GM12878 (cell line): ENCODE measurements around the gene KIAA1217. TPM values are rescaled to one million over a fixed set of nuclear protein-coding genes. Genes with fewer than 3 reads are reported as not detected.

Experiments used
- ATAC-seq: fragments of 200-7000 bp; cut with Tn5 transposase; 3 replicates; pipeline ENCODE4 v1.9.1; 2020; ENCODE audit warnings: mild to moderate bottlenecking, moderate library complexity
- BruUV-seq: library from RNA; stranded (reverse); fragments of 400-500 nt; replicated peaks from 2 replicates; lab custom pipeline; 2021; lab: Mats Ljungman, UMichigan
- CTCF ChIA-PET: fragments of 300-600 bp; sonication (Branson Sonifier 250); formaldehyde crosslinking; extraction: SDS; loops from one replicate; lab custom pipeline; 2021; ENCODE audit warnings: inconsistent platforms; lab: Yijun Ruan, JAX
- POLR2A ChIA-PET: fragments of 350-600 bp; formaldehyde crosslinking; extraction: SDS; loops from one replicate; lab custom pipeline; 2021; ENCODE audit warnings: inconsistent platforms; lab: Charles Lee
- RAD21 ChIA-PET: fragments of 300-600 bp; sonication (Branson Sonifier 250); formaldehyde crosslinking; loops from one replicate; lab custom pipeline; 2023; ENCODE audit warnings: antibody characterized with exemption; ENCODE audit not compliant: unreplicated experiment; lab: Charles Lee
- SMC1A ChIA-PET: fragments of 300-600 bp; sonication (Branson Sonifier 250); formaldehyde crosslinking; loops from one replicate; lab custom pipeline; 2023; ENCODE audit not compliant: unreplicated experiment, uncharacterized antibody; lab: Charles Lee
- DNase-seq: peaks from one replicate; pipeline ENCODE4 v3.0.0-alpha.2; 2011; ENCODE audit warnings: low read depth, low spot score
- FAIRE-seq: peaks from 3 replicates; lab custom pipeline; 2011; peaks lifted over from hg19 to GRCh38; lab: Jason Lieb, UNC
- H2AFZ ChIP-seq: 2 replicates; pipeline ENCODE4 v1.6.0; 2011; ENCODE audit warnings: low read depth, low read length, control low read depth; ENCODE audit not compliant: control insufficient read depth
- H3K27ac ChIP-seq: 2 replicates; pipeline ENCODE4 v1.5.1; 2011; ENCODE audit warnings: control low read depth; ENCODE audit not compliant: control insufficient read depth, insufficient read depth
- H3K27me3 ChIP-seq, 2 experiments: replicated peaks in 1 of 2; 2 replicates each; pipeline versions ENCODE4 v1.6.0 to v1.6.1; 2011; ENCODE audit warnings: low read length in 1 of 2; ENCODE audit not compliant: control insufficient read depth in 2 of 2, insufficient read depth in 2 of 2
- H3K36me3 ChIP-seq, 2 experiments: 2 replicates each; pipeline ENCODE4 v1.5.1; 2011; ENCODE audit warnings: low read length in 1 of 2; ENCODE audit not compliant: control insufficient read depth in 2 of 2, insufficient read depth in 2 of 2
- H3K4me1 ChIP-seq: 2 replicates; pipeline ENCODE4 v1.6.1; 2011; ENCODE audit warnings: mild to moderate bottlenecking, low read length, moderate library complexity, mixed read lengths; ENCODE audit not compliant: control insufficient read depth, insufficient read depth
- H3K4me2 ChIP-seq: 2 replicates; pipeline ENCODE4 v1.6.0; 2011; ENCODE audit warnings: control low read depth; ENCODE audit not compliant: control insufficient read depth, insufficient read depth
- H3K4me3 ChIP-seq: fragments of 200-600 bp; sonication (generic); 2 replicates; pipeline ENCODE4 v1.5.1; 2016
- H3K79me2 ChIP-seq: 2 replicates; pipeline ENCODE4 v1.6.0; 2011; ENCODE audit warnings: low read length; ENCODE audit not compliant: control insufficient read depth, insufficient read depth
- H3K9ac ChIP-seq: 2 replicates; pipeline ENCODE4 v1.8.0; 2011; ENCODE audit warnings: low read length, control low read depth, mixed read lengths; ENCODE audit not compliant: control insufficient read depth, insufficient read depth
- H3K9me3 ChIP-seq: replicated peaks from 3 replicates; pipeline ENCODE4 v1.5.1; 2011; ENCODE audit warnings: mild to moderate bottlenecking, low read length; ENCODE audit not compliant: control insufficient read depth, insufficient read depth
- H4K20me1 ChIP-seq: 2 replicates; pipeline ENCODE4 v1.6.0; 2011; ENCODE audit not compliant: control insufficient read depth, insufficient read depth
- BRCA1 ChIP-seq: IDR thresholded peaks from 2 replicates; pipeline ENCODE4 v1.6.1; 2011; ENCODE audit warnings: low read depth, low read length, improper control_type of control experiment
- CEBPZ ChIP-seq: fragments of 150-350 bp; IDR thresholded peaks from 2 replicates; pipeline ENCODE4 v1.6.1; 2016; ENCODE audit warnings: low read depth, low read length
- CHD4 ChIP-seq: fragments of 200-600 bp; sonication (generic); IDR thresholded peaks from 2 replicates; pipeline ENCODE4 v1.6.1; 2016; ENCODE audit warnings: mild to moderate bottlenecking
- CUX1 ChIP-seq: IDR thresholded peaks from 2 replicates; pipeline ENCODE4 v1.6.1; 2012; ENCODE audit warnings: improper control_type of control experiment, low read depth, low read length; ENCODE audit not compliant: insufficient replicate concordance
- ETV6 ChIP-seq, 2 experiments: fragments of 450-650 bp in 1 of 2; IDR thresholded peaks in 1 of 2; conservative IDR thresholded peaks in 1 of 2; 2 replicates each; pipeline ENCODE4 v1.6.1; 2014; ENCODE audit warnings: antibody characterized with exemption in 1 of 2, borderline replicate concordance in 1 of 2, low read depth in 1 of 2, mild to moderate bottlenecking in 1 of 2, moderate library complexity in 1 of 2
- GATAD2B ChIP-seq: fragments of 450-650 bp; conservative IDR thresholded peaks from 2 replicates; pipeline ENCODE4 v1.6.1; 2017; ENCODE audit warnings: low read depth, mild to moderate bottlenecking, moderate library complexity
- PAX8 ChIP-seq: fragments of 450-650 bp; IDR thresholded peaks from 2 replicates; pipeline ENCODE4 v1.6.1; 2017; ENCODE audit warnings: mild to moderate bottlenecking, moderate library complexity
- POLR2AphosphoS5 ChIP-seq: IDR thresholded peaks from 2 replicates; pipeline ENCODE4 v1.6.1; 2011; ENCODE audit warnings: mild to moderate bottlenecking, low read length, inconsistent platforms
- RB1 ChIP-seq: fragments of 450-650 bp; formaldehyde crosslinking; IDR thresholded peaks from 2 replicates; pipeline ENCODE4 v1.6.1; 2017; ENCODE audit warnings: mild to moderate bottlenecking, borderline replicate concordance
- SREBF2 ChIP-seq: IDR thresholded peaks from 2 replicates; pipeline ENCODE4 v1.6.1; 2012; ENCODE audit warnings: mild to moderate bottlenecking, low read length
- STAT1 ChIP-seq: fragments of 450-650 bp; conservative IDR thresholded peaks from 2 replicates; pipeline ENCODE4 v1.6.1; 2014; ENCODE audit warnings: antibody characterized with exemption, mild to moderate bottlenecking
- TCF3 ChIP-seq: IDR thresholded peaks from 2 replicates; pipeline ENCODE4 v1.6.1; 2012; ENCODE audit warnings: low read depth, mild to moderate bottlenecking, low read length, borderline replicate concordance; ENCODE audit not compliant: insufficient read depth
- WRNIP1 ChIP-seq: IDR thresholded peaks from 2 replicates; pipeline ENCODE4 v1.6.1; 2011; ENCODE audit warnings: low read depth, low read length, improper control_type of control experiment, borderline replicate concordance
- ZBTB33 ChIP-seq: fragments of 450-650 bp; IDR thresholded peaks from 2 replicates; pipeline ENCODE4 v1.6.1; 2017; ENCODE audit warnings: mild to moderate bottlenecking
- ZNF384 ChIP-seq: IDR thresholded peaks from 2 replicates; pipeline ENCODE4 v1.6.1; 2012; ENCODE audit warnings: low read depth, mild to moderate bottlenecking, low read length, improper control_type of control experiment, borderline replicate concordance
- WGBS: methylation state at CpG from one replicate; pipeline ENCODE4 v1.1.6; 2016; ENCODE audit warnings: low lambda C conversion rate; ENCODE audit not compliant: insufficient replicate concordance, insufficient coverage; ENCODE audit errors: missing lambda C conversion rate; 5-methylcytosine and 5-hydroxymethylcytosine counted together
- in situ Hi-C: fragments of 300-500 bp; cut with MboI; formaldehyde crosslinking; loops from 9 replicates; pipeline ENCODE4 v1.14.3; 2018; ENCODE audit warnings: mixed read lengths
- intact Hi-C: fragments of 100-400 bp; cut with micrococcal nuclease; formaldehyde crosslinking; loops from one replicate; pipeline ENCODE4 v1.14.2; 2022; ENCODE audit not compliant: unreplicated experiment
- polyA plus RNA-seq, 11 experiments: library from polyadenylated mRNA; depleted of rRNA in 4 of 11; unstranded in 6 of 11; stranded (reverse) in 5 of 11; fragments of >200 nt; fragmentation: Nextera tagmentation in 4 of 11; fragmentation: Illumina TruSeq in 1 of 11; extraction: Ambion mirVana in 4 of 11; extraction: Trizol in 1 of 11; gene quantifications; 1 replicate in 1 of 11; 2 replicates in 10 of 11; pipeline versions ENCODE4 v1.2.1 to v1.2.3, GENCODE V29; 2011 to 2016; ENCODE audit warnings: inconsistent platforms in 2 of 11, missing spikeins in 2 of 11, low read depth in 1 of 11
- total RNA-seq, 4 experiments: library from RNA; depleted of rRNA in 3 of 4; stranded (reverse); fragments of >200 nt in 3 of 4; fragmentation: Illumina TruSeq in 1 of 4; extraction: Trizol in 1 of 4; gene quantifications; 2 replicates each; pipeline versions ENCODE4 v1.2.1 to v1.2.3, GENCODE V29; 2013 to 2021

Gene KIAA1217
- total and polyA plus RNA-seq, 10 of the 15 experiments (the other 5 are each of a cell fraction or from before 2014, with no cell fraction given): 0.57 to 3.8 (median 2.1) TPM

- Histone ChIP-seq H3K4me3 (no peak overlapping the region), H3K9ac (no peak overlapping the region), H2AFZ (no peak overlapping the region), H3K27ac (no peak overlapping the region), H3K9me3 (no peaks in the 10 kb centered on the region), H3K79me2 (no peaks in the 10 kb centered on the region), H3K4me2 (no peak overlapping the region), H3K27me3 (no peaks in the 10 kb centered on the region), H4K20me1 (no peaks in the 10 kb centered on the region), H3K36me3 (no peaks in the 10 kb centered on the region), H3K4me1 (no peaks in the 10 kb centered on the region)
- DNase-seq (no peak), ATAC-seq (no peak), FAIRE-seq (no peak)
- in situ Hi-C loops (no loop called here), intact Hi-C loops (no loop called here)
- no TSS peak for BruUV-seq
- ChIA-PET POLR2A (no interaction called here), CTCF (interaction anchor here (0.9 to 2.5 kb wide), 3 partner anchors 9 to 12 kb away, joined by 3 to 11 read pairs (median 3); no protein-coding TSS in a partner anchor), SMC1A (no interaction called here), RAD21 (interaction anchor here (1.0 to 1.1 kb wide), 2 partner anchors 10 to 44 kb away, joined by 3 read pairs; no protein-coding TSS in a partner anchor)
- 61% methylated on average over 4 of the region's 4 CpGs for WGBS
- TF ChIP-seq WRNIP1 (no peak), GATAD2B (no peak), BRCA1 (no peak), CUX1 (no peak), ETV6 (conservative IDR thresholded peaks at IDR 0.05 in 1 of 2, IDR thresholded peaks at IDR 0.05 in 1 of 2; ENCODE audit: borderline replicate concordance in 1 of 2, low read depth in 1 of 2) (no peak), RB1 (no peak), POLR2AphosphoS5 (no peak), SREBF2 (no peak), ZBTB33 (no peak), STAT1 (no peak), PAX8 (no peak), CHD4 (no peak), TCF3 (no peak), CEBPZ (no peak), ZNF384 (no peak)
Observed at GRCh38 chr10:24493165-24493564, 284.2 kb downstream of the KIAA1217 start.
